G401.6 (cell line): Measurements from ENCODE around the gene MCFD2.
"Not testable (repeated sequence)": the region's sequence is repeated elsewhere in the genome, so short reads cannot be mapped to it uniquely, and the experiment has no call there.

ENCODE experiments used
- FAIRE-seq: peaks from 2 replicates; lab custom pipeline; 2012; peaks lifted over from hg19 to GRCh38; lab: Jason Lieb, UNC

Gene MCFD2

GRCh38 chr2:46937471-46937901 is 21.9 kb upstream of the MCFD2 start:
- no peak for FAIRE-seq

GRCh38 chr2:46936566-46936965 is 21.0 kb upstream of the MCFD2 start:
- FAIRE-seq, result no peak

GRCh38 chr2:46935071-46935470 is 19.5 kb upstream of the MCFD2 start:
- no peak for FAIRE-seq

- FAIRE-seq, result no peak
Observed at GRCh38 chr2:46929612-46930011, 14.0 kb upstream of the MCFD2 start.

GRCh38 chr2:46926863-46927262 is 11.3 kb upstream of the MCFD2 start:
- no peak for FAIRE-seq

GRCh38 chr2:46925474-46926351 is 10.1 kb upstream of the MCFD2 start:
- no peak for FAIRE-seq

- no peak for FAIRE-seq
Observed at GRCh38 chr2:46924608-46925007, 9.0 kb upstream of the MCFD2 start.

GRCh38 chr2:46924038-46924437 is 8.4 kb upstream of the MCFD2 start:
- FAIRE-seq, result no peak

- FAIRE-seq, result no peak
Observed at GRCh38 chr2:46923041-46923528, 7.5 kb upstream of the MCFD2 start.

- no peak for FAIRE-seq
Observed at GRCh38 chr2:46922606-46923005, 7.0 kb upstream of the MCFD2 start.

GRCh38 chr2:46921676-46922448 is 6.3 kb upstream of the MCFD2 start:
- FAIRE-seq, result no peak

GRCh38 chr2:46917628-46918027 is 2.0 kb upstream of the MCFD2 start:
- no peak for FAIRE-seq

GRCh38 chr2:46915811-46916630 is 415 bp upstream of the MCFD2 start:
- no peak for FAIRE-seq

- FAIRE-seq, result no peak
Observed at GRCh38 chr2:46914578-46915230, 902 bp downstream of the MCFD2 start.

- FAIRE-seq, result no peak
Observed at GRCh38 chr2:46913471-46914381, 1.9 kb downstream of the MCFD2 start.

GRCh38 chr2:46909771-46910419 is 5.7 kb downstream of the MCFD2 start:
- no peak for FAIRE-seq

GRCh38 chr2:46909150-46909549 is 6.5 kb downstream of the MCFD2 start:
- no peak for FAIRE-seq

GRCh38 chr2:46904908-46905678 is 10.5 kb downstream of the MCFD2 start:
- not testable (repeated sequence) for FAIRE-seq

- FAIRE-seq, result not testable (repeated sequence)
Observed at GRCh38 chr2:46902980-46903379, 12.6 kb downstream of the MCFD2 start.
